B cell (primary cell): ENCODE results near the gene WT1.

Experiments used
- CTCF ChIP-seq: fragments of 200-600 bp; IDR thresholded peaks from one replicate; pipeline ENCODE4 v1.8.0; 2022; ENCODE audit warnings: antibody characterized with exemption, mild to moderate bottlenecking
- EZH2 ChIP-seq: IDR thresholded peaks from 2 replicates; pipeline ENCODE4 v1.6.1; 2012; ENCODE audit warnings: borderline replicate concordance, low read depth, mild to moderate bottlenecking, moderate library complexity, low read length; ENCODE audit not compliant: insufficient read depth, poor library complexity, severe bottlenecking

GRCh38 chr11:32433101-32433913 is 2.0 kb downstream of the WT1 start:
- no peak for TF ChIP-seq CTCF
- no peak for TF ChIP-seq EZH2
